GM23338 (cell line): ENCODE results near the gene VSIG10. TPM values are rescaled to one million over a fixed set of nuclear protein-coding genes. Genes with fewer than 3 reads are reported as not detected.

ENCODE experiments used
- ATAC-seq: fragments of 200-7000 bp; cut with Tn5 transposase; 3 replicates; pipeline ENCODE4 v1.9.1; 2020
- DNase-seq: peaks from one replicate; pipeline ENCODE4 v3.0.0-alpha.2; 2015; ENCODE audit warnings: low spot score
- H2AFZ ChIP-seq: fragments of 200-600 bp; sonication (generic); 2 replicates; pipeline ENCODE4 v1.8.0; 2016; ENCODE audit warnings: antibody characterized with exemption, mild to moderate bottlenecking, moderate library complexity
- H3F3A ChIP-seq: fragments of 200-600 bp; sonication (generic); replicated peaks from 2 replicates; pipeline ENCODE4 v1.8.0; 2017; ENCODE audit warnings: antibody characterized with exemption, mixed run types, low read depth
- H3K27ac ChIP-seq: fragments of 200-600 bp; sonication (generic); 2 replicates; pipeline ENCODE4 v1.6.1; 2016; ENCODE audit warnings: low read depth
- H3K27me3 ChIP-seq: fragments of 200-600 bp; sonication (generic); 2 replicates; pipeline ENCODE4 v1.8.0; 2016; ENCODE audit warnings: mild to moderate bottlenecking, mixed run types, moderate library complexity; ENCODE audit not compliant: insufficient read depth
- H3K36me3 ChIP-seq: fragments of 200-600 bp; sonication (generic); 2 replicates; pipeline ENCODE4 v1.8.0; 2016; ENCODE audit warnings: mild to moderate bottlenecking; ENCODE audit not compliant: insufficient read depth
- H3K4me1 ChIP-seq: fragments of 200-600 bp; sonication (generic); 2 replicates; pipeline ENCODE4 v1.8.0; 2016; ENCODE audit warnings: mild to moderate bottlenecking, moderate library complexity; ENCODE audit not compliant: insufficient read depth
- H3K4me2 ChIP-seq: fragments of 200-600 bp; sonication (generic); 2 replicates; pipeline ENCODE4 v1.7.1; 2017; ENCODE audit warnings: mixed run types
- H3K4me3 ChIP-seq: fragments of 200-600 bp; sonication (generic); 2 replicates; pipeline ENCODE4 v1.6.1; 2016; ENCODE audit warnings: mixed run types
- H3K79me2 ChIP-seq: fragments of 200-600 bp; sonication (generic); replicated peaks from 2 replicates; pipeline ENCODE4 v1.8.0; 2017; ENCODE audit warnings: mild to moderate bottlenecking; ENCODE audit not compliant: insufficient read depth
- H3K9me2 ChIP-seq: fragments of 200-600 bp; sonication (generic); 2 replicates; pipeline ENCODE4 v1.8.0; 2017; ENCODE audit not compliant: insufficient read depth
- H4K20me1 ChIP-seq: fragments of 200-600 bp; sonication (generic); replicated peaks from 2 replicates; pipeline ENCODE4 v1.8.0; 2017; ENCODE audit warnings: mild to moderate bottlenecking; ENCODE audit not compliant: insufficient read depth
- H3K27ac Mint-ChIP-seq: 2 replicates; pipeline ENCODE4 v1.8.0; 2020; ENCODE audit warnings: inconsistent platforms, mild to moderate bottlenecking, moderate library complexity, mixed read lengths
- H3K27me3 Mint-ChIP-seq: 3 replicates; pipeline ENCODE4 v1.8.0; 2022; ENCODE audit warnings: low read depth, mild to moderate bottlenecking, moderate library complexity, mixed read lengths, inconsistent platforms; ENCODE audit not compliant: insufficient read depth, poor library complexity
- H3K36me3 Mint-ChIP-seq: 3 replicates; pipeline ENCODE4 v1.8.0; 2021; ENCODE audit warnings: low read depth, mild to moderate bottlenecking, inconsistent platforms, moderate library complexity, mixed read lengths
- H3K4me1 Mint-ChIP-seq: 3 replicates; pipeline ENCODE4 v1.8.0; 2020; ENCODE audit warnings: mild to moderate bottlenecking, inconsistent platforms, mixed read lengths
- H3K4me3 Mint-ChIP-seq: 3 replicates; pipeline ENCODE4 v1.8.0; 2021; ENCODE audit warnings: moderate library complexity, mild to moderate bottlenecking, inconsistent platforms, mixed read lengths
- H3K9me3 Mint-ChIP-seq: 3 replicates; pipeline ENCODE4 v1.8.0; 2020; ENCODE audit warnings: moderate library complexity, mild to moderate bottlenecking, inconsistent platforms, mixed read lengths
- CREB1 ChIP-seq: fragments of 250-450 bp; sonication (Bioruptor Pico); IDR thresholded peaks from 2 replicates; pipeline ENCODE4 v1.5.0; 2020; ENCODE audit warnings: low read depth, mild to moderate bottlenecking, moderate library complexity
- CTCF ChIP-seq, 2 experiments: fragments of 200-600 bp in 1 of 2; sonication (generic) in 1 of 2; conservative IDR thresholded peaks; 2 replicates each; pipeline versions ENCODE4 v1.5.1 to v1.6.1; 2016 to 2017; ENCODE audit warnings: antibody characterized with exemption in 2 of 2, low read depth in 2 of 2, mild to moderate bottlenecking in 2 of 2, moderate library complexity in 1 of 2
- EZH2 ChIP-seq: fragments of 200-600 bp; sonication (generic); IDR thresholded peaks from one replicate; pipeline ENCODE4 v1.8.0; 2017; ENCODE audit warnings: antibody characterized with exemption, mild to moderate bottlenecking, low read depth; ENCODE audit not compliant: unreplicated experiment
- EZH2phosphoT487 ChIP-seq: fragments of 200-600 bp; sonication (generic); IDR thresholded peaks from one replicate; pipeline ENCODE4 v1.8.1; 2018; ENCODE audit warnings: antibody characterized with exemption; ENCODE audit not compliant: unreplicated experiment
- JUNB ChIP-seq: IDR thresholded peaks from one replicate; pipeline ENCODE4 v1.6.1; 2016; ENCODE audit warnings: antibody characterized with exemption; ENCODE audit not compliant: unreplicated experiment
- NANOG ChIP-seq: IDR thresholded peaks from 2 replicates; pipeline ENCODE4 v1.6.1; 2016; ENCODE audit warnings: antibody characterized with exemption, borderline replicate concordance
- POLR2AphosphoS5 ChIP-seq: IDR thresholded peaks from 2 replicates; pipeline ENCODE4 v1.6.1; 2016; ENCODE audit warnings: antibody characterized with exemption, low read depth
- REST ChIP-seq: IDR thresholded peaks from one replicate; pipeline ENCODE4 v1.6.1; 2018; ENCODE audit warnings: antibody characterized with exemption; ENCODE audit not compliant: unreplicated experiment
- ZNF114 ChIP-seq: fragments of 250-450 bp; sonication (Bioruptor Pico); IDR thresholded peaks from 2 replicates; pipeline ENCODE4 v1.5.0; 2020; ENCODE audit warnings: mild to moderate bottlenecking, moderate library complexity
- ZNF331 ChIP-seq: fragments of 250-450 bp; sonication (Bioruptor Pico); IDR thresholded peaks from 2 replicates; pipeline ENCODE4 v1.5.0; 2020; ENCODE audit warnings: low read depth, mild to moderate bottlenecking, moderate library complexity
- polyA plus RNA-seq: library from polyadenylated mRNA; unstranded; fragments of >200 nt; fragmentation: Nextera tagmentation; extraction: Ambion mirVana; gene quantifications from 2 replicates; pipeline ENCODE4 v1.2.1, GENCODE V29; 2016
- total RNA-seq: library from RNA; depleted of rRNA; stranded (reverse); fragments of >200 nt; shearing (Covaris generic); gene quantifications from 2 replicates; pipeline ENCODE4 v1.2.3, GENCODE V29; 2014
- TF ChIP-seq, protein P1 (sequence below): IDR thresholded peaks from 2 replicates; pipeline ENCODE4 v1.6.1; 2016; ENCODE audit warnings: antibody characterized with exemption

The VSIG10 gene
- total and polyA plus RNA-seq, 2 experiments from 2014 or later, result 52.1 to 98.5 TPM

DNA sequence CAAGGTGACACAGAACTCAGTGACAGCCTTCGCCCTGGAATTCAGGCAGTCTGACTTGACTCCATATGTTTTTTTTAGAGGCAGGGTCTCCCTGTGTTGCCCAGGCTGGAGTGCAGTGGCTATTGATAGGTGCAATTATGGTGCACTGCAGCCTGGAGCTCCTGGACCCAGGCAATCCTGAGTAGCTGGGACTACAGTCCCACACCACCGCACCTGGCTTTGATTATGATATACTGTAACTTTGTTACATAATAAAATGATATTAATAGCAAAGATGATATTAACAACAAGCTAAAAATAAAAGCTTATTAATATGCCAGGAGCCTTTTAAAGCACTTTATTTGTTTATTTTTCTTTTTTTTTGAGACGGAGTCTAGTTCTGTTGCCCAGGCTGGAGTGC is 9.8 kb downstream of the VSIG10 start (continued):
- TF ChIP-seq ZNF114 (CRISPR knock-in tag), result no peak
- no peak for TF ChIP-seq CTCF (conservative IDR thresholded peaks at IDR 0.05; ENCODE audit: low read depth in 2 of 2)
- TF ChIP-seq POLR2AphosphoS5, result no peak
- TF ChIP-seq EZH2phosphoT487, result no peak
- TF ChIP-seq JUNB, result no peak
- TF ChIP-seq EZH2, result no peak
- TF ChIP-seq REST, result no peak
- no peak for TF ChIP-seq NANOG
- TF ChIP-seq, protein P1, sequence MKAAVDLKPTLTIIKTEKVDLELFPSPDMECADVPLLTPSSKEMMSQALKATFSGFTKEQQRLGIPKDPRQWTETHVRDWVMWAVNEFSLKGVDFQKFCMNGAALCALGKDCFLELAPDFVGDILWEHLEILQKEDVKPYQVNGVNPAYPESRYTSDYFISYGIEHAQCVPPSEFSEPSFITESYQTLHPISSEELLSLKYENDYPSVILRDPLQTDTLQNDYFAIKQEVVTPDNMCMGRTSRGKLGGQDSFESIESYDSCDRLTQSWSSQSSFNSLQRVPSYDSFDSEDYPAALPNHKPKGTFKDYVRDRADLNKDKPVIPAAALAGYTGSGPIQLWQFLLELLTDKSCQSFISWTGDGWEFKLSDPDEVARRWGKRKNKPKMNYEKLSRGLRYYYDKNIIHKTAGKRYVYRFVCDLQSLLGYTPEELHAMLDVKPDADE, result no peak
- no peak for TF ChIP-seq ZNF331 (CRISPR knock-in tag)

- Histone ChIP-seq H3K79me2 (peaks cover 81% of the 10 kb centered on the region), H3F3A (0 out of 2 replicates have a peak, but pooled peaks cover 3% of the 10 kb centered on the region), H3K4me3 (no peak overlapping the region), H3K4me2 (no peak overlapping the region), H3K4me1 (no peaks in the 10 kb centered on the region), H3K36me3 (peaks cover 41% of the 10 kb centered on the region), H4K20me1 (peaks cover 27% of the 10 kb centered on the region), H3K27ac (0 out of 2 replicates have a peak overlapping the region, but pooled peaks have one; percentile 14), H3K27me3 (no peaks in the 10 kb centered on the region), H2AFZ (no peak overlapping the region), H3K9me2 (no peaks in the 10 kb centered on the region)
- Mint-ChIP-seq H3K27ac (peak overlapping the region; percentile 25; the same call in 1 of the 2 replicates), H3K9me3 (no peaks in the 10 kb centered on the region), H3K4me1 (no peaks in the 10 kb centered on the region; the same call in 2 of the 3 replicates), H3K36me3 (peaks cover 62% of the 10 kb centered on the region), H3K27me3 (peaks cover 4% of the 10 kb centered on the region), H3K4me3 (no peak overlapping the region)
- DNase-seq (no peak), ATAC-seq (no peak)
- no peak for TF ChIP-seq REST
- TF ChIP-seq CTCF (conservative IDR thresholded peaks at IDR 0.05; ENCODE audit: low read depth in 2 of 2), result no peak
- no peak for TF ChIP-seq CREB1 (CRISPR knock-in tag)
- no peak for TF ChIP-seq EZH2
- TF ChIP-seq, protein P1, result no peak
- TF ChIP-seq ZNF331 (CRISPR knock-in tag), result no peak
These were observed 14.0 kb downstream of the VSIG10 start for GRCh38 chr12:118089782-118090181.
